H1 (cell line): Measurements from ENCODE around the gene RAPGEF5. TPM values are rescaled to one million over a fixed set of nuclear protein-coding genes. Genes with fewer than 3 reads are reported as not detected.

Experiments
- KDM1A ChIP-seq: fragments of 200-600, 300-600 bp; sonication (generic); IDR thresholded peaks from 2 replicates; pipeline ENCODE4 v1.7.1; 2016; ENCODE audit warnings: mild to moderate bottlenecking, low read length, borderline replicate concordance
- POU5F1 ChIP-seq: IDR thresholded peaks from 2 replicates; pipeline ENCODE4 v1.6.1; 2011; ENCODE audit warnings: low read depth, mild to moderate bottlenecking, low read length, moderate library complexity
- SIN3A ChIP-seq, 2 experiments: IDR thresholded peaks in 1 of 2; conservative IDR thresholded peaks in 1 of 2; 2 replicates each; pipeline ENCODE4 v1.6.1; 2011 to 2012; ENCODE audit warnings: low read length in 2 of 2, improper control_type of control experiment in 1 of 2, low read depth in 1 of 2, mild to moderate bottlenecking in 1 of 2
- polyA plus RNA-seq, 7 experiments: library from polyadenylated mRNA; depleted of rRNA in 3 of 7; stranded (reverse) in 5 of 7; unstranded in 2 of 7; fragments of >200 nt in 5 of 7; fragments of 200-250 nt in 2 of 7; gene quantifications; 1 replicate in 5 of 7; 2 replicates in 1 of 7; 4 replicates in 1 of 7; pipeline versions ENCODE4 v1.2.1 to v1.2.3, GENCODE V29; 2011 to 2013; ENCODE audit warnings: missing spikeins in 2 of 7, mixed read lengths in 2 of 7
- total RNA-seq: library from RNA; stranded (reverse); fragmentation: NEBNext Ultra II Directional; extraction: Animal tissue kit (Norgen Biotek cat#: 25700); gene quantifications from 2 replicates; pipeline ENCODE4 v1.2.1, GENCODE V29; 2021

RAPGEF5 gene
- total and polyA plus RNA-seq, 2 of the 8 experiments (the other 6 are each of a cell fraction or from before 2014, with no cell fraction given), result 4.4 to 22.9 TPM

DNA sequence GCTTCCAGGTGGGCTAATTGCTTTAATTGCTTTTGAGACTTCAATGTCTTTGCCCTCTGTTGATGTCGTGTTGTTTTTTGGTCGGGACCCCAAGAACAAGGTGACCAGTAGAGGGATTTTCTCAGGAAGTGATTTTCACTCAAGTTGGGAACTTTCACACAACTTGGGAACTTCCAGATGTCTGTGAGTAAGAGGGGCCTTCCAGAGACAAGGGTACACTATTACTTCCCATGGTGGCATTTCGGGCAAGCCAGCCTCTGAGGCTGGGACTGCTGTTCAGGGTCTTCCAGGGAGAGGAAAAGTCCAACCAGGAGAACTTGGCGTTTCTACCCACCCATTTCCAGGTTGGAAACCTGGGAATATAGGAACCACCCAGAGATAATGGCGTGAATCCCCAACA is 241.3 kb downstream of the RAPGEF5 start (continued):
- TF ChIP-seq KDM1A (no peak), SIN3A (conservative IDR thresholded peaks at IDR 0.05 in 1 of 2, IDR thresholded peaks at IDR 0.05 in 1 of 2; ENCODE audit: low read depth in 1 of 2, low read length in 2 of 2) (no peak), POU5F1 (no peak)
